GM20000 (cell line): Measurements from ENCODE around the gene MAP6D1.

ENCODE experiments used
- DNase-seq: peaks from one replicate; pipeline ENCODE4 v3.0.0; 2012; ENCODE audit warnings: low spot score
- CTCF ChIP-seq: IDR thresholded peaks from 2 replicates; pipeline ENCODE4 v1.5.1; 2012; ENCODE audit warnings: mild to moderate bottlenecking, control low read depth; ENCODE audit errors: extremely low read depth, missing control alignments

Gene MAP6D1

GRCh38 chr3:183810643-183811594 is 14.5 kb downstream of the MAP6D1 start:
- TF ChIP-seq CTCF, result no peak
- no peak for DNase-seq

GRCh38 chr3:183809270-183809669 is 16.1 kb downstream of the MAP6D1 start:
- no peak for DNase-seq
- TF ChIP-seq CTCF, result no peak

- no peak for TF ChIP-seq CTCF
- DNase-seq, result no peak
Observed at GRCh38 chr3:183808355-183808754, 17.0 kb downstream of the MAP6D1 start.

- no peak for DNase-seq
- no peak for TF ChIP-seq CTCF
Observed at GRCh38 chr3:183807881-183808280, 17.5 kb downstream of the MAP6D1 start.

- no peak for TF ChIP-seq CTCF
- DNase-seq, result no peak
Observed at GRCh38 chr3:183807209-183807728, 18.1 kb downstream of the MAP6D1 start.

GRCh38 chr3:183802989-183803388 is 22.4 kb downstream of the MAP6D1 start:
- TF ChIP-seq CTCF, result no peak

GRCh38 chr3:183801601-183802000 is 23.8 kb downstream of the MAP6D1 start:
- DNase-seq, result no peak
- no peak for TF ChIP-seq CTCF

More at GRCh38 chr3:183802989-183803388, 22.4 kb downstream of the MAP6D1 start:
- DNase-seq, result no peak
